ENCODE results near the gene FOXD2.

- TF ChIP-seq CTCF (IDR thresholded peaks at IDR 0.05 in 4 of 5, conservative IDR thresholded peaks at IDR 0.05 in 1 of 5) (no peak), POLR2A (IDR thresholded peaks at IDR 0.05) (no peak)
Observed at GRCh38 chr1:47477595-47478080, 39.8 kb downstream of the FOXD2 start.

Data from gastrocnemius medialis (tissue), 4 donors.